ENCODE results near the gene HOXB6.

Gene HOXB6

DNA sequence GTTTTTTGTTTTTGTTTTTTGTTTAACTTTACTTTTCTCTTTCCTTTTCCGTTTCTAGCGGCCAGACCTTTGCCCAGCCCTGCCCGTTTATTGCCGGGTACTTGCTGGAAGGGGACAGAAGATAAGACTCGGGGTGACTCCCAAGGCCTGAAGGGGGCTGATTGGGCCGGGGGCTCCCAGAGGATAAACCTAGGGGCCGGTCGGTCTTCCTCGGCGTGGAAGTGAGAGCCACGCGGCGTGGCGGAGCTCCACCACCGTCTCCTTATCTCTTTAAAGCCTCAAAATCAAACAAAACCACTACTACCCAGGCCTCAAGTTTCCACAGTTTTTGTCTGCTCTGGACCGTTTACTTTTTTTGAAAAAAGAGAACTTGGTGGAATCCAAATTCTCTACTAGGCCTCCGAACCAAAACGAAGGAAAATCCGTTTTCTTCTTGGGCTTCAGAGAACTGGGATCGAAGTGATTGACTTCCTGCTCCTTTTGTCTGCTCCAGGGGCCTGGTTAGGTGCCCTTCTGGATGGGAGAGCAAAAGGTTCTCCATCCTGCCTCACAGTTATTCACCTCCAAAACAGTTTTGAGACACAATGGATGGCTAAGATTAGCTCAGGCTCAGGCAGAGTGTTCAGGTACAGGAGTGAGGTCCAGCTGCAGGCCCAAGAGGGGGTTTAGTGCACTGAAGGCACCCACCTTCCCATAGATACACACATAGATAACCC, 29.9 kb upstream of the HOXB6 start:
- no peak for DNase-seq (ENCODE audit: low read depth in 2 of 2)

DNA sequence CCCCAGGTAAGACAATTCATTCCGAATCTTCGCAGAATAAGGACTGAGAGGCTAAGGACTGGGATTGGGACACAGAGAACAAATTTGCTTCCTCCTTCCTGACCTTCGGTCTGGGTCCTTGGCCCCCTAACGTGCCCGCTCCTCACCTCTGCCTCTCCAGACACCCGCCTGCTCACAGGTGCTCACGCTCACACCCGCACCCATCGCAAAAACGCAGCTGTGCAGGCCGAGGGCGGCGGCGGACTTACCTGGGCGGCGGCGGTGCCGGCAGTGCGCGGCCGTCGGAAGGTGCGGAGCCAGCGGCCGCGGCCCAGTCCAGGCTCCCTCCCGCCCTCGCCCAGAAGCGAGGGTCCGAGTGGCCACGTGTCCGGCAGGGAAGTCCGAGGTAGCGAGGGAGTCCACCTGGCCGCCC, 28.5 kb upstream of the HOXB6 start:
- no peak for DNase-seq (ENCODE audit: low read depth in 2 of 2)

DNA sequence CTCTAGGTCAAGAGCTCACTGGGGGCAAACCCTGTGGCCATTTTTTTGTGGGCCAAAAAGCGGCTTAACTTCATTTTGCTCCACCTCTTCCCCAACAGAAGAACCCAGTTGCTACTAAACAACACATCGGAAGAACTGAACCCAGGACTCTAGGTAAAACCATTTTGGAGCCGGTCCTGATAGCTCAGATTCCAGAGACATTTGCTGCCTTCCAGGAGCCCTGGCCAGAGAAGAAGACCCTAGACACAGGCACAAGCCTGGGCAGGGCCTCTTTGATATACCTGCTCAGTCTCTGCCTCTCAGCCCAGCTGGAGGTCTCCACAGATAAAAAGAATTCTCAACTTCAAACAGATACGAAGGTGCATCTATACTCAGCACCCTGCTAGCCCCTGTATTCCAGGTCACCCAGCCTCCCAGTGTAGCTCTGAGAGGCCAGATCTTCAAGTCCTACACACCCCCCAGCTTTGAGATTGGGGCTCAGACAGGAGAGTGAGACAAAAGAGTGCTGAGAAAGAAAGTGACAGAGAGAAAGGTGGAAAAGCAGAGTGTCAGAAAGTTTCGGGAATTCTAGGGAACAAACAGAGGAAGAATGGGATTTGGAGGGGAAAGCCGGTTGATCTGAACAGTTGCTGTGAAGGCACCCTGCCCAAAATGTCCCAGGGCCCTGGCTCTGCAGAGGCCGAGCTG, 27.9 kb upstream of the HOXB6 start:
- no peak for DNase-seq (ENCODE audit: low read depth in 2 of 2)

- no peak for DNase-seq (ENCODE audit: low read depth in 2 of 2)
These were observed 27.1 kb upstream of the HOXB6 start for GRCh38 chr17:48631693-48632578.

GRCh38 chr17:48630925-48631692, 26.3 kb upstream of the HOXB6 start:
- DNase-seq (ENCODE audit: low read depth in 2 of 2), result no peak

GRCh38 chr17:48630009-48630924, 25.5 kb upstream of the HOXB6 start:
- no peak for DNase-seq (ENCODE audit: low read depth in 2 of 2)

DNA sequence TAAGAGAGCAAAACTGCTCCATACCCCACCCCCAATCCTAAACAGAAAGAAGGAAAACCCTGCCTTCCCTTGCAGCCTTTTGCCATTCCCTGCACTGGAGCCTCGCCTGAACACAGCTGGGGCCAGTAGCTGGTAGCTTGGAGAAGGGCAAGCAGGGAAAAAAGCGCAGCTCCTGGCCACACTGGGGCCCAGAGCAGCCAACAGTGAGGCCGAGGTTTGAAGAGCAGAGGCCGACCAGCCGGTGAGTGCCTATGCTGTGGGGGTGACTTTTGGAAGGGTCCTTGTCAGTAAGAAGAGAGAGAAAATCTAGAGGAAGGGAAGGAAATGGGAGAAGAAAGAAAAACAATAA, 24.6 kb upstream of the HOXB6 start:
- no peak for DNase-seq (ENCODE audit: low read depth in 2 of 2)

DNA sequence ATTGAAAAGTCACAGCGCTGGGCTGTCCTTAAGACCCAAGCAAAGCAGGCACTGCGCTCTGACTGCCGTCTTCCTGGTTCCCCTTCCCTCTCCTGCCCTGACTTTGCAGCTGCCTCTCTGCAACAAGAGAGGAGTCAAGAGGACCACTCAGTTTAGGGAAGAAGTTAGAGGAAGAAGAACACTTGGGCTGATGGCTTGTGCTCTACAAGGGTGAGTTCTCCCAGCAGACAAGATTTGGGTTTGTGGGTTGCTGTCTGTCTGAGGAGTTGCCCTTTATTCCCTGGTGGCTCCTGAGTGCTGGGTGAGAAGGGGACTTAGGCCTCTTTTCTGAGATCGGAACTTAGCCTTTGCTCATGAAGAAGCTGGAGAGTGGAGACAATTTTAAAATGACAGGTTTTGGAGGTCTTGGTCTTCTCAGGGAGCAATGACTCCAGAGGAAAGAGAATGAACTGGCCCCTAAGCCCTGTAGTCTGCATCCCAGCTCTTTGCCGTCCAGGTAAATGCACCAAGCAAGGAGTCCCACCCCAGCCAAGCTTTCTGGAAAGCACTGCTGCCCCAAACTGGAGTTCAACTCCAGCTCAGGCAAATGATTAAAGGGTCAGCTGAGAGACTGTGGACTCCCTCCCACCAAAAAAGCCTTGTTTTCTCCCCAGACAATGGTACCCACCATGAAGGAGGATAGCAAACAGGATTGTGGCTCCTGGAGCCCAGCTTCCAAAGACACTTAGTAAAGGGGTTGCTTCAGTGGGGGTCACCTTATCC, 24.0 kb upstream of the HOXB6 start:
- DNase-seq (ENCODE audit: low read depth in 2 of 2), result no peak

DNA sequence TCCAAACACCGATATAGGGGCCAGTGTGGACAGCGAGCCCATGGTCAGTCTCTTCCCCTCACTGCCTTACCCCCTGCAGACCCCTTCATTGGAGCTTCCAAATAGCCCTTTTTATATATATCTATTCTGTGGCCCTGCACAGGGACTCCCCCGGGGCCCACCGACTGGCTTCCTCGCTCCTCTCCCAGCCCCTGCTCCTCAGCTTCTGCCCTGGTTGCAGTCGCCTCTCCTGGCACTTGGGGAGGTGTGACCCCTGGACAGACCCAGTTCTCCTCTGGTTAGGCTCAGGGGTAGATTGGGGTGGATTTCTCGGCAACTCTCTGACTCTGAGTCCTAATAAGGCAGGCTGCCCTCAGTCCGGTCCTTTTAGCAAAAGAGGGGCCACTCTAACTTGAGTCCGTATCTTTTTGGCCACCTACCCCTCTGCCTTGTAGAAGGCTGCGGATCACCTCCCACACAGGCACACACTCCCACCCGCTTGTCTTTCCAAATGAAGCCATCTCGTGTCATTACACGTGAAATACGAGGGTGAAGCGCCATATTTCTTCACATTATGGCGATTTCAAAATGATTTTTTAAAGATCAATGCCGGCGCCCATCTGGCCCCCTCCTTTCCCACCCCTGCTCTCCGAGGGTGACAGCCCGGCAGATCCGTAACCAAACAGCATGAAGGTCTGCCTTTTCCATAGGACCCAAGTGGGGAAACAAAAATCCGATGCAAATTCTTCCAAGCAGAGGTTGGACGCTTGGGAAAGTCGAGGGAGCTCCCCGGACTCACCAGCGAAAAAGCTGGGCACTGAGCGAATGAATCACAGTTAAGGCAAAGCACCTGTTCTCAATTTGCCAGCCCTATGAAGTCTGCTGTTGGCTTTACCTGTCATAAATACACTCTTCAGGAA, 23.1 kb upstream of the HOXB6 start:
- no peak for DNase-seq (ENCODE audit: low read depth in 2 of 2)

DNA sequence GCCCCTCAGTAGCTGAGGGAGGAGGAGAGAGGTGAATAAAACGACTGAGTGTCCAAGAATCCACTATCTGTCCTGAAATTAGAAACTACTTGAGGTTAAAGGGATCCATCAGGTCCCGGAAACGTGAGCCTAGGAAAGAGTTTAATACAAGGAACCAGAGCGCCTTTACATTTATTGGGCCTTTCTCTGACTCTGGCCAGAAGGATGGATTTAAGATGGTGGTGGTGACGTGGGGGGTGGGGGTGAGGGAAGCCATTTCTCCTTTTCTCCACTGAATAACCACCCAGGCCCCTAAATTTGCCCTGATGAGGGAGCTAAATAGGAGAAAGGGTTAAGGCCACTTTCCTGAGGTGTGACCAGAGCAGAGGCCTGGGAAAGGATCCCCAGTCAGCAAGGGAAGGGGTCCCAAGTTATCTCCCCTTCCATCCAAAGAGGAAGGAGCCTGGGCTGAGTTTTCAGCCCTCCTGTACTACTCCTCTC, 22.4 kb upstream of the HOXB6 start:
- DNase-seq (ENCODE audit: low read depth in 2 of 2), result no peak

GRCh38 chr17:48626245-48627117, 21.7 kb upstream of the HOXB6 start, which contains the start of gene HOXB9:
Gene HOXB9 (minus strand): TSS chr17:48626358. CDS start chr17:48626269, 89 bp downstream.
- no peak for DNase-seq (ENCODE audit: low read depth in 2 of 2)

- no peak for DNase-seq (ENCODE audit: low read depth in 2 of 2)
These were observed 20.9 kb upstream of the HOXB6 start for GRCh38 chr17:48625495-48626244.

GRCh38 chr17:48624544-48625494, 20.0 kb upstream of the HOXB6 start:
- DNase-seq (ENCODE audit: low read depth in 2 of 2), result no peak

- DNase-seq (ENCODE audit: low read depth in 2 of 2), result no peak
These were observed 19.3 kb upstream of the HOXB6 start for GRCh38 chr17:48624118-48624517.

DNA sequence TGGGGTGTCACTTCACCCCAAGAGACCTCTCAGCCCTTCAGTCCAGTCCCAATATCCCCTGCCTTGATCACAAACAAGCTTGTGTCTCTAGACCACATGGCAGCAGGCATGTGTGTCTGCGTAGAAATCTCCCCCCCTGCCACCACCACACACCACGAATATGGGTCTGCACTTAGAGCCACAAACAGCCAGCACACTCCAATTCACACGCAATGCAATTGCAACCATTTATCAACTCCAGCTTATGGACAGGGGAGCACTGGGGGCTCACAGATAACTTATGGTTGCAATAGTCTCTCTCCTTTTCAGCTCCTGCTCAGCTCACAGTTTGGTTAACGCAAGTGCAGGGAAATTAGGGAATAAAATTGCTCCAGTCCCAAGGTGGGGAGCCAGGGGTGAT, 18.8 kb upstream of the HOXB6 start:
- no peak for DNase-seq (ENCODE audit: low read depth in 2 of 2)

- no peak for DNase-seq (ENCODE audit: low read depth in 2 of 2)
These were observed 18.1 kb upstream of the HOXB6 start for GRCh38 chr17:48622857-48623256.

Measured in stimulated activated CD4-positive, alpha-beta T cell treated with anti-CD3 and anti-CD28 coated beads, Interleukin-15, amount 100 ng/mL, for 48 hours (primary cell).